Stomach (tissue), 9 donors: ENCODE results near the gene ADD1. TPM values are rescaled to one million over a fixed set of nuclear protein-coding genes. Genes with fewer than 3 reads are reported as not detected.

Experiments
- DNase-seq, 2 donors: peaks; one replicate each; pipeline versions ENCODE4 v3.0.0 to v3.0.0-alpha.2; 2013 to 2019
- H3K27ac ChIP-seq, 5 donors: fragments of 200-600 bp in 4 of 5; sonication (generic) in 4 of 5; one replicate each; pipeline ENCODE4 v1.5.1; 2013 to 2019; ENCODE audit warnings: mild to moderate bottlenecking in 1 of 5, moderate library complexity in 1 of 5
- H3K27me3 ChIP-seq, 3 donors: fragments of 200-600 bp; sonication (generic); one replicate each; pipeline ENCODE4 v1.5.1; 2017 to 2019; ENCODE audit warnings: mixed run types in 1 of 3
- H3K36me3 ChIP-seq, 4 donors: fragments of 200-600 bp; sonication (generic); 1 replicate in 3 of 4; 2 replicates in 1 of 4; pipeline ENCODE4 v1.5.1; 2016 to 2019
- H3K4me1 ChIP-seq, 4 donors: fragments of 200-600 bp; sonication (generic); one replicate each; pipeline ENCODE4 v1.5.1; 2016 to 2019
- H3K4me3 ChIP-seq, 4 donors: fragments of 200-600 bp; sonication (generic) in 3 of 4; one replicate each; pipeline ENCODE4 v1.5.1; 2016 to 2019; ENCODE audit warnings: mild to moderate bottlenecking in 1 of 4
- H3K9me3 ChIP-seq, 4 donors: fragments of 200-600 bp; sonication (generic); one replicate each; pipeline ENCODE4 v1.5.1; 2016 to 2019
- EP300 ChIP-seq: sonication (generic); formaldehyde crosslinking; IDR thresholded peaks from one replicate; pipeline ENCODE4 v1.6.1; 2017; ENCODE audit warnings: antibody characterized with exemption
- POLR2A ChIP-seq, 4 donors: fragments of 450-650 bp; IDR thresholded peaks; one replicate each; pipeline ENCODE4 v1.6.1; 2016; ENCODE audit warnings: antibody characterized with exemption in 4 of 4, control low read depth in 2 of 4, mild to moderate bottlenecking in 1 of 4, moderate library complexity in 1 of 4
- POLR2AphosphoS5 ChIP-seq, 3 donors: sonication (generic); formaldehyde crosslinking; IDR thresholded peaks; one replicate each; pipeline ENCODE4 v1.6.1; 2016; ENCODE audit warnings: antibody characterized with exemption in 3 of 3
- WGBS, 5 donors: extraction: QIAGEN DNeasy Blood & Tissue Kit in 3 of 5; methylation state at CpG; one replicate each; pipeline versions ENCODE4 v1.1.5 to v1.1.7; 2013 to 2018; 5-methylcytosine and 5-hydroxymethylcytosine counted together
- intact Hi-C: fragments of 100-400 bp; cut with DNase I; formaldehyde crosslinking; loops from one replicate; pipeline ENCODE4 v1.15.1; 2023; ENCODE audit warnings: low total_unique reads
- polyA plus RNA-seq, 3 donors: library from polyadenylated mRNA; stranded (reverse); fragments of 200-250 nt; gene quantifications; one replicate each; pipeline ENCODE4 v1.2.3, GENCODE V29; 2013
- total RNA-seq, 5 donors: library from RNA; depleted of rRNA; stranded (reverse); fragments of >200 nt; gene quantifications; one replicate each; pipeline versions ENCODE4 v1.1.0 to v1.2.3, GENCODE V29; 2014 to 2016
- TF ChIP-seq, protein P1 (sequence below), 7 experiments: fragments of 450-650 bp in 4 of 7; fragments of 200-600 bp in 3 of 7; sonication (generic) in 3 of 7; IDR thresholded peaks; one replicate each; pipeline ENCODE4 v1.5.1; 2016 to 2019; ENCODE audit warnings: antibody characterized with exemption in 7 of 7, control low read depth in 2 of 7, mild to moderate bottlenecking in 1 of 7
- donor health status: healthy with polysubstance abuse.
- donor health status: Bipolar disorder and iron deficiency.
- donor health status: healthy.

ADD1 gene
- total and polyA plus RNA-seq, 8 donors: 103 to 1,174 (median 207) TPM

DNA sequence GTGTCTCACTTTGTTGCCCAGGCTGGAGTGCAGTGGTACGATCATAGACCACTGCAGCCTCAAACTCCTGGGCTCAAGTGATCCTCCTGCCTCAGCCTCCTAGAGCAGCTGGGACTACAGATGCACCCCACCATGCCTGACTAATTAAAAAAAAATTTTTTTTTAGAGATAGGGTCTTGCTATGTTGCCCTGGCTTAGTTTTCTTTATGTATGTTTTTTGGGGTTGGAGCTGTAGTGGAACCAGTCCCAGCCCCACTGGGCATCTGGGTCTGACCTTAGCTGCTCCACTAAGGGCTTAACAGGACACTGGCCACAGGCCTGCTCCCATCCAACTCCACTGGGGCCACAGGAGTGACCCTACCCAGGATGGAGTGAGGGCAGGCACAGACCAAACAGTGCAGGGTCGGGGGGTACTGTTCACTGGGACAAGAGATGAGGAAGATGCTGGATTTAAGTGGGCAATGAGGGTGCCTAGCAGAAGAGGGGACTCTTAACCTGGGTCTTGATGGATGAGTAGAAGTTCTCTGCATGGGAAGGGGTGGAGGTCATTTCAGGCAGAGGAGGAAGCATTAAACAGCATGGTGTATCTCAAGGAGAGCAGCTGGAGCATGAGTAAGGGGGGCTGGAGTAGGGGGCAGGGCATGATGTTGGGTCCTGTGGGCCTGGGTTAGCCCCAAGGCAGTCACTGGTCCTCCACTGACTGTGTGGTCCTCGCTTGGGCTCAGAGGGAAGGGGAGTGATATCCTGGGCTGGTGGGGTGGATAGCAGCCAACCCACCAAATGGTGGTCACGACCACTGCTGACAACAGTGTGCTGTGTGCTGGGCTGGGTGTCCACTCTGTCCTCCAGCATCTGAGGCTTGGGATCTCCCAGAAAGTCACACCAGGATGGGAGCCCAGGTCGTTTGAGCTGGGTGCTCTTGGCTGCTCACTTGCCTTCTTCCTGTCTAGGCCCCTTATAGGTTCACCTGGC, 24.1 kb upstream of the ADD1 start:
- peak overlapping the region in 2 of 5 donors; percentile 64 to 79 for H3K27ac ChIP-seq
- no peaks in the 10 kb centered on the region for H3K27me3 ChIP-seq
- TF ChIP-seq, protein P1, sequence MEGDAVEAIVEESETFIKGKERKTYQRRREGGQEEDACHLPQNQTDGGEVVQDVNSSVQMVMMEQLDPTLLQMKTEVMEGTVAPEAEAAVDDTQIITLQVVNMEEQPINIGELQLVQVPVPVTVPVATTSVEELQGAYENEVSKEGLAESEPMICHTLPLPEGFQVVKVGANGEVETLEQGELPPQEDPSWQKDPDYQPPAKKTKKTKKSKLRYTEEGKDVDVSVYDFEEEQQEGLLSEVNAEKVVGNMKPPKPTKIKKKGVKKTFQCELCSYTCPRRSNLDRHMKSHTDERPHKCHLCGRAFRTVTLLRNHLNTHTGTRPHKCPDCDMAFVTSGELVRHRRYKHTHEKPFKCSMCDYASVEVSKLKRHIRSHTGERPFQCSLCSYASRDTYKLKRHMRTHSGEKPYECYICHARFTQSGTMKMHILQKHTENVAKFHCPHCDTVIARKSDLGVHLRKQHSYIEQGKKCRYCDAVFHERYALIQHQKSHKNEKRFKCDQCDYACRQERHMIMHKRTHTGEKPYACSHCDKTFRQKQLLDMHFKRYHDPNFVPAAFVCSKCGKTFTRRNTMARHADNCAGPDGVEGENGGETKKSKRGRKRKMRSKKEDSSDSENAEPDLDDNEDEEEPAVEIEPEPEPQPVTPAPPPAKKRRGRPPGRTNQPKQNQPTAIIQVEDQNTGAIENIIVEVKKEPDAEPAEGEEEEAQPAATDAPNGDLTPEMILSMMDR (IDR thresholded peaks at IDR 0.05): no peak
- TF ChIP-seq EP300: no peak
- TF ChIP-seq POLR2AphosphoS5 (IDR thresholded peaks at IDR 0.05): no peak
- no peak for TF ChIP-seq POLR2A (IDR thresholded peaks at IDR 0.05)
- H3K4me1 ChIP-seq: peaks cover 21 to 62% (median 44%) of the 10 kb centered on the region in 4 donors
- no peak for DNase-seq
- intact Hi-C loops: no loop called here
- no peak overlapping the region for H3K4me3 ChIP-seq
- H3K36me3 ChIP-seq: peaks cover 31 to 53% (median 45%) of the 10 kb centered on the region in 4 donors
- 79 to 87% (median 85%) methylated on average over 5 of the region's 5 CpGs for WGBS, 5 donors
- H3K9me3 ChIP-seq: no peaks in the 10 kb centered on the region

DNA sequence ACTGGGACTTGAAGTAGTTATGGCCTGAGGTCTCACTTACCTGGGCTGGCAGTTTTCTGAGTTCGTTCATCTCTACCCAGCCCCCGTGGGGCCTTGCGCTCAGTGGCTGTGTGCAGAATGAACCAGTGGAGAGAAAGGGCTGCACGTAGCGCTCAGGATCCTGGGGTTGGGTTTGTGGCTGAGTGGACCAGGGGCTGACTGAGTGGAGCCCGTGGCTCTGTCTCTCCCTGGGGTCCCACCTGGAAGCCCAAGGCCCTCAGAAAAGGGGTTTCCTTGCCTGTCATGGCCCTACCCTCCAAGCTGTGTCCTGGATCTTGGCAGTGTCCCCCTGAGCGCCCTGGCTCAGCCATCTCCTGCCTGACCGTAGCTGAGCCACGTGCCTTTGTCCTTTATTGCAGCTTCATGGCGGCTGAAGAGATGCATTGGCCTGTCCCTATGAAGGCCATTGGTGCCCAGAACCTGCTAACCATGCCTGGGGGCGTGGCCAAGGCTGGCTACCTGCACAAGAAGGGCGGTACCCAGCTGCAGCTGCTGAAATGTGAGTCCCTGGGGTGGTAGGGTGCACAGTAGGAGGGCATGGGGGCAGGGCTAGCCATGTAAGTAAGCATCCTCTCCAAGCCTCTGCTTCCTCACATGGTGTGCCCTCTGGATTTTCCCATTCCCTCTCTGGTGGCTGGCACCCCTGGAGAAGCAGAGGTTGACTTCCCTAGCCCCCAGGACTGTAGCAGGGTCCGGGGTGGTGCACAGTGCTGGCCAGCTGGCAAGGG, 23.2 kb upstream of the ADD1 start:
- Histone ChIP-seq H3K27me3 (no peaks in the 10 kb centered on the region), H3K4me1 (peaks cover 16 to 53% (median 39%) of the 10 kb centered on the region in 4 donors), H3K9me3 (no peaks in the 10 kb centered on the region), H3K27ac (no peak overlapping the region), H3K36me3 (peaks cover 37 to 53% (median 50%) of the 10 kb centered on the region in 4 donors), H3K4me3 (no peak overlapping the region)
- 86 to 92% (median 88%) methylated on average over 11 to 13 of the region's 13 CpGs for WGBS, 5 donors
- intact Hi-C loops: no loop called here
- no peak for DNase-seq
- TF ChIP-seq EP300 (no peak), POLR2AphosphoS5 (IDR thresholded peaks at IDR 0.05) (no peak), POLR2A (IDR thresholded peaks at IDR 0.05) (no peak)
- TF ChIP-seq, protein P1 (IDR thresholded peaks at IDR 0.05): no peak

- H3K36me3 ChIP-seq: peaks cover 47 to 74% (median 72%) of the 10 kb centered on the region in 4 donors
- TF ChIP-seq EP300: no peak
- TF ChIP-seq POLR2AphosphoS5 (IDR thresholded peaks at IDR 0.05): no peak
- TF ChIP-seq, protein P1 (IDR thresholded peaks at IDR 0.05): no peak
- TF ChIP-seq POLR2A (IDR thresholded peaks at IDR 0.05): no peak
- DNase-seq: no peak
Measured at GRCh38 chr4:2822461-2823300, 21.0 kb upstream of the ADD1 start.

More at GRCh38 chr4:2822461-2823300, 21.0 kb upstream of the ADD1 start:
- H3K4me1 ChIP-seq: peaks cover 12 to 31% (median 25%) of the 10 kb centered on the region in 4 donors
- H3K9me3 ChIP-seq: no peaks in the 10 kb centered on the region
- no peaks in the 10 kb centered on the region for H3K27me3 ChIP-seq
- H3K4me3 ChIP-seq: no peak overlapping the region
- intact Hi-C loops: no loop called here
- 92 to 96% (median 92%) methylated on average over 22 to 23 of the region's 23 CpGs for WGBS, 5 donors
- no peak overlapping the region for H3K27ac ChIP-seq
